SK-N-SH (cell line): ENCODE measurements around the gene MAN2A1. TPM values are rescaled to one million over a fixed set of nuclear protein-coding genes. Genes with fewer than 3 reads are reported as not detected.
A peak's percentile ranks its signal among the peaks of the same experiment; 100 is the strongest.

Experiments
- CTCF ChIA-PET: fragments of 300-600, 350-600 bp; formaldehyde crosslinking; extraction: SDS; loops from one replicate; lab custom pipeline; 2021; lab: Yijun Ruan, JAX
- POLR2A ChIA-PET: fragments of 350-600 bp; sonication (Branson Sonifier 250); formaldehyde crosslinking; extraction: SDS; loops from one replicate; lab custom pipeline; 2020; ENCODE audit warnings: antibody characterized with exemption, inconsistent platforms; lab: Yijun Ruan, JAX
- DNase-seq: peaks from one replicate; pipeline ENCODE4 v3.0.0; 2012
- H2AFZ ChIP-seq: fragments of 200-600 bp; sonication (generic); 2 replicates; pipeline ENCODE4 v1.8.1; 2016; ENCODE audit warnings: antibody characterized with exemption, mild to moderate bottlenecking, low read depth
- H3F3A ChIP-seq: fragments of 200-600 bp; sonication (generic); replicated peaks from 2 replicates; pipeline ENCODE3; 2016; ENCODE audit warnings: antibody characterized with exemption, mild to moderate bottlenecking; ENCODE audit not compliant: insufficient read depth
- H3K27ac ChIP-seq, 2 experiments: fragments of 200-500 bp in 1 of 2; fragments of 200-600 bp in 1 of 2; sonication (Bioruptor generic) in 1 of 2; sonication (generic), shearing (Covaris generic) in 1 of 2; 2 replicates each; pipeline versions ENCODE4 v1.5.1 to v1.6.1; 2014 to 2016; ENCODE audit warnings: low read depth in 2 of 2, inconsistent platforms in 1 of 2, low read length in 1 of 2, mild to moderate bottlenecking in 1 of 2, mixed read lengths in 1 of 2
- H3K27me3 ChIP-seq: fragments of 200-600 bp; sonication (generic), shearing (Covaris generic); 2 replicates; pipeline ENCODE4 v1.6.1; 2016; ENCODE audit warnings: mixed run types; ENCODE audit not compliant: insufficient read depth
- H3K36me3 ChIP-seq, 2 experiments: fragments of 200-500 bp in 1 of 2; fragments of 200-600 bp in 1 of 2; sonication (Bioruptor generic) in 1 of 2; sonication (generic) in 1 of 2; replicated peaks in 1 of 2; 2 replicates each; pipeline versions ENCODE3 to v1.5.1; 2014 to 2016; ENCODE audit warnings: low read length in 1 of 2, mild to moderate bottlenecking in 1 of 2; ENCODE audit not compliant: insufficient read depth in 2 of 2, control insufficient read depth in 1 of 2
- H3K4me1 ChIP-seq, 2 experiments: fragments of 200-500 bp in 1 of 2; fragments of 200-600 bp in 1 of 2; sonication (Bioruptor generic) in 1 of 2; sonication (generic), shearing (Covaris generic) in 1 of 2; 2 replicates each; pipeline versions ENCODE4 v1.5.1 to v1.6.1; 2014 to 2016; ENCODE audit warnings: low read depth in 1 of 2, low read length in 1 of 2, mixed run types in 1 of 2; ENCODE audit not compliant: insufficient read depth in 2 of 2, control insufficient read depth in 1 of 2
- H3K4me2 ChIP-seq: fragments of 200-600 bp; sonication (generic), shearing (Covaris generic); 2 replicates; pipeline ENCODE4 v1.6.1; 2017; ENCODE audit warnings: mixed run types
- H3K4me3 ChIP-seq, 2 experiments: fragments of 200-500 bp in 1 of 2; fragments of 200-600 bp in 1 of 2; sonication (Bioruptor generic) in 1 of 2; sonication (generic), shearing (Covaris generic) in 1 of 2; 2 replicates each; pipeline versions ENCODE4 v1.5.1 to v1.8.1; 2014 to 2016; ENCODE audit warnings: low read depth in 2 of 2, inconsistent platforms in 1 of 2, low read length in 1 of 2, mild to moderate bottlenecking in 1 of 2, mixed read lengths in 1 of 2, moderate library complexity in 1 of 2
- H3K79me2 ChIP-seq: fragments of 200-600 bp; sonication (generic); 2 replicates; pipeline ENCODE4 v1.8.1; 2017; ENCODE audit warnings: mild to moderate bottlenecking; ENCODE audit not compliant: insufficient read depth
- H3K9ac ChIP-seq: fragments of 200-600 bp; sonication (generic); 2 replicates; pipeline ENCODE4 v1.6.1; 2017; ENCODE audit warnings: mixed run types
- H3K9me2 ChIP-seq: fragments of 200-600 bp; sonication (generic); 2 replicates; pipeline ENCODE4 v1.6.1; 2017; ENCODE audit warnings: mixed run types
- H3K9me3 ChIP-seq: fragments of 200-600 bp; sonication (generic); 2 replicates; pipeline ENCODE4 v1.6.1; 2017; ENCODE audit warnings: mixed run types, mild to moderate bottlenecking, moderate library complexity
- H4K20me1 ChIP-seq: fragments of 200-600 bp; sonication (generic); 2 replicates; pipeline ENCODE4 v1.6.1; 2017; ENCODE audit warnings: mild to moderate bottlenecking, mixed run types; ENCODE audit not compliant: insufficient read depth
- CHD2 ChIP-seq: fragments of 150-350 bp; IDR thresholded peaks from 2 replicates; pipeline ENCODE4 v1.6.1; 2018; ENCODE audit warnings: low read length; ENCODE audit not compliant: partially characterized antibody
- CTCF ChIP-seq: fragments of 200-600 bp; sonication (generic); IDR thresholded peaks from 2 replicates; pipeline ENCODE4 v1.6.1; 2017; ENCODE audit warnings: antibody characterized with exemption, mild to moderate bottlenecking, moderate library complexity
- FOXJ3 ChIP-seq: sonication (generic); formaldehyde crosslinking; IDR thresholded peaks from 2 replicates; pipeline ENCODE4 v1.5.1; 2020; ENCODE audit warnings: mild to moderate bottlenecking, missing genetic modification reagents
- FOXM1 ChIP-seq: IDR thresholded peaks from 2 replicates; pipeline ENCODE4 v1.4.0; 2012; ENCODE audit warnings: low read depth, mild to moderate bottlenecking
- GABPA ChIP-seq: IDR thresholded peaks from 2 replicates; pipeline ENCODE4 v1.4.0; 2012; ENCODE audit warnings: low read depth, mild to moderate bottlenecking
- JUND ChIP-seq: IDR thresholded peaks from 2 replicates; pipeline ENCODE4 v1.4.0; 2012
- MAX ChIP-seq: IDR thresholded peaks from 2 replicates; pipeline ENCODE4 v1.4.0; 2012; ENCODE audit warnings: low read depth
- MXI1 ChIP-seq: IDR thresholded peaks from 2 replicates; pipeline ENCODE4 v1.6.1; 2012; ENCODE audit warnings: mild to moderate bottlenecking, low read depth, low read length, improper control_type of control experiment
- NFIC ChIP-seq: IDR thresholded peaks from 2 replicates; pipeline ENCODE4 v1.4.0; 2012; ENCODE audit warnings: borderline replicate concordance
- NRF1 ChIP-seq: IDR thresholded peaks from 2 replicates; pipeline ENCODE4 v1.6.1; 2012; ENCODE audit warnings: low read depth, mild to moderate bottlenecking, low read length
- RAD21 ChIP-seq: IDR thresholded peaks from 2 replicates; pipeline ENCODE4 v1.6.1; 2012; ENCODE audit warnings: mild to moderate bottlenecking, low read length
- RCOR1 ChIP-seq: fragments of 150-350 bp; IDR thresholded peaks from 2 replicates; pipeline ENCODE4 v1.6.1; 2017; ENCODE audit warnings: antibody characterized with exemption, low read length
- SMC3 ChIP-seq: IDR thresholded peaks from 2 replicates; pipeline ENCODE4 v1.6.1; 2012; ENCODE audit warnings: low read depth, low read length, improper control_type of control experiment
- TAF1 ChIP-seq: IDR thresholded peaks from 2 replicates; pipeline ENCODE4 v1.6.1; 2012; ENCODE audit warnings: low read depth, mild to moderate bottlenecking, low read length, moderate library complexity, borderline replicate concordance
- USF1 ChIP-seq: IDR thresholded peaks from 2 replicates; pipeline ENCODE4 v1.4.0; 2012; ENCODE audit warnings: low read depth, borderline replicate concordance
- ZBTB33 ChIP-seq: IDR thresholded peaks from 2 replicates; pipeline ENCODE4 v1.4.0; 2012; ENCODE audit warnings: low read depth, borderline replicate concordance
- WGBS: methylation state at CpG from one replicate; pipeline ENCODE4 v1.1.6; 2017; ENCODE audit warnings: low lambda C conversion rate; 5-methylcytosine and 5-hydroxymethylcytosine counted together
- polyA plus RNA-seq, 3 experiments: library from polyadenylated mRNA; depleted of rRNA; stranded (reverse); fragments of >200 nt; gene quantifications; 2 replicates each; pipeline ENCODE4 v1.2.3, GENCODE V29; 2012

MAN2A1 gene
- polyA plus RNA-seq, 1 of the 3 experiments (the other 2 are of a cell fraction): 19.7 TPM

- Histone ChIP-seq H3K4me2 (no peak overlapping the region), H4K20me1 (no peaks in the 10 kb centered on the region)
- POLR2A ChIA-PET: no interaction called here
These were observed 127.0 kb downstream of the MAN2A1 start for GRCh38 chr5:109816732-109817131.

GRCh38 chr5:109819878-109820277 is 130.2 kb downstream of the MAN2A1 start:
- ChIA-PET CTCF (no interaction called here), POLR2A (no interaction called here)
- no peaks in the 10 kb centered on the region for H3F3A ChIP-seq
- no peak overlapping the region for H3K4me3 ChIP-seq
- TF ChIP-seq CTCF: peak; percentile 26; the same call in 1 of the 2 replicates
- TF ChIP-seq MXI1: no peak
- TF ChIP-seq, all 33 proteins: peak for 1
- Histone ChIP-seq H3K27ac (no peak overlapping the region), H3K27me3 (no peaks in the 10 kb centered on the region), H3K9me2 (no peaks in the 10 kb centered on the region), H3K9me3 (no peaks in the 10 kb centered on the region), H2AFZ (no peak overlapping the region), H3K4me1 (peaks cover 0 to under 1% of the 10 kb centered on the region in 2 experiments; a peak in 1 of 4 replicates), H3K9ac (no peak overlapping the region), H4K20me1 (no peaks in the 10 kb centered on the region), H3K79me2 (no peaks in the 10 kb centered on the region), H3K4me2 (no peak overlapping the region), H3K36me3 (peaks cover 21 to 38% of the 10 kb centered on the region in 2 experiments)
- no peak for DNase-seq
- WGBS: 68% methylated on average over 2 of the region's 2 CpGs

More at GRCh38 chr5:109816732-109817131, 127.0 kb downstream of the MAN2A1 start:
- CTCF ChIA-PET: no interaction called here
- Histone ChIP-seq H3K36me3 (peaks cover 33 to 38% of the 10 kb centered on the region in 2 experiments), H3K4me1 (no peaks in the 10 kb centered on the region), H2AFZ (no peak overlapping the region), H3K27me3 (no peaks in the 10 kb centered on the region), H3K9ac (no peak overlapping the region), H3K79me2 (no peaks in the 10 kb centered on the region), H3K27ac (no peak overlapping the region), H3K9me2 (no peaks in the 10 kb centered on the region), H3F3A (no peaks in the 10 kb centered on the region), H3K4me3 (no peak overlapping the region), H3K9me3 (no peaks in the 10 kb centered on the region)
- no peak for DNase-seq
- TF ChIP-seq NFIC: no peak
- WGBS: 91% methylated on average over 1 of the region's 1 CpG

GRCh38 chr5:109823597-109823996 is 133.9 kb downstream of the MAN2A1 start:
- no peak overlapping the region for H3K27ac ChIP-seq
- no peaks in the 10 kb centered on the region for H3F3A ChIP-seq
- no peaks in the 10 kb centered on the region for H3K27me3 ChIP-seq
- H3K9me2 ChIP-seq: no peaks in the 10 kb centered on the region
- no peaks in the 10 kb centered on the region for H4K20me1 ChIP-seq
- H3K9ac ChIP-seq: no peak overlapping the region
- no peaks in the 10 kb centered on the region for H3K79me2 ChIP-seq
- no peak for DNase-seq
- no peak overlapping the region for H3K4me3 ChIP-seq
- H3K9me3 ChIP-seq: no peaks in the 10 kb centered on the region
- CTCF ChIA-PET: no interaction called here
- H3K4me2 ChIP-seq: no peak overlapping the region
- POLR2A ChIA-PET: no interaction called here
- 87% methylated on average over 4 of the region's 4 CpGs for WGBS
- H3K4me1 ChIP-seq: peaks cover 0 to 3% of the 10 kb centered on the region in 2 experiments; a peak in 1 of 4 replicates
- no peak for TF ChIP-seq GABPA
- no peak for TF ChIP-seq RCOR1
- no peak for TF ChIP-seq ZBTB33
- TF ChIP-seq RAD21: no peak
- no peak for TF ChIP-seq TAF1
- TF ChIP-seq NRF1: no peak
- TF ChIP-seq NFIC: no peak
- TF ChIP-seq FOXM1: no peak
- no peak for TF ChIP-seq CHD2
- TF ChIP-seq MAX: no peak
- no peak for TF ChIP-seq CTCF
- TF ChIP-seq SMC3: no peak
- no peak for TF ChIP-seq JUND
- TF ChIP-seq USF1: no peak
- no peak for TF ChIP-seq FOXJ3
- H3K36me3 ChIP-seq: peaks cover 23 to 44% of the 10 kb centered on the region in 2 experiments
- no peak overlapping the region for H2AFZ ChIP-seq
